ENCODE data around the gene EID2B. TPM values are rescaled to one million over a fixed set of nuclear protein-coding genes. Genes with fewer than 3 reads are reported as not detected.

EID2B gene
- total and polyA plus RNA-seq, 2 of the 13 experiments (the other 11 are each of a cell fraction or from before 2014, with no cell fraction given), result 2.5 to 3.7 TPM

GRCh38 chr19:39502640-39503417, 29.8 kb downstream of the EID2B start (continued):
- TF ChIP-seq ZNF318 (CRISPR knock-in tag; IDR thresholded peaks at IDR 0.05) (peak; percentile 96), ZNF138 (CRISPR knock-in tag; IDR thresholded peaks at IDR 0.05; ENCODE audit: low read depth) (peak; percentile 91; the same call in 1 of the 2 replicates), ZNF75D (CRISPR knock-in tag; IDR thresholded peaks at IDR 0.05; ENCODE audit: borderline replicate concordance) (peak; percentile 77; the same call in 1 of the 2 replicates), HOXD1 (CRISPR knock-in tag; IDR thresholded peaks at IDR 0.05) (peak; percentile 79), ZSCAN21 (CRISPR knock-in tag; IDR thresholded peaks at IDR 0.05; ENCODE audit: borderline replicate concordance) (peak; percentile 99), HDAC1 (CRISPR knock-in tag; IDR thresholded peaks at IDR 0.05) (no peak), ZGPAT (CRISPR knock-in tag; IDR thresholded peaks at IDR 0.05) (peak; percentile 87), SETDB1 (CRISPR knock-in tag; IDR thresholded peaks at IDR 0.05; ENCODE audit: borderline replicate concordance) (peak; percentile 68; the same call in 1 of the 2 replicates), FOXP4 (CRISPR knock-in tag; IDR thresholded peaks at IDR 0.05) (0 out of 2 replicates have a peak, but pooled peaks have one; percentile 28), ZNF670 (CRISPR knock-in tag; IDR thresholded peaks at IDR 0.05; ENCODE audit: borderline replicate concordance) (peak; percentile 74; the same call in 1 of the 2 replicates), THAP9 (CRISPR knock-in tag; IDR thresholded peaks at IDR 0.05; ENCODE audit: borderline replicate concordance) (peak; percentile 53; the same call in 1 of the 2 replicates), REXO4 (CRISPR knock-in tag; IDR thresholded peaks at IDR 0.05; ENCODE audit: borderline replicate concordance) (peak; percentile 95)

Measured in HepG2 (cell line).